Measurements from ENCODE around the gene FOXA3.

GRCh38 chr19:45866400-45867176 lies 2.5 kb downstream of the FOXA3 start:
- TF ChIP-seq ZNF423 (tag by site-specific recombination; IDR thresholded peaks at IDR 0.05) (no peak), PBX3 (CRISPR knock-in tag; IDR thresholded peaks at IDR 0.05) (no peak), ZBTB11 (tag by site-specific recombination; conservative IDR thresholded peaks at IDR 0.05; ENCODE audit: low read depth) (no peak), CTCF (tag by site-specific recombination; IDR thresholded peaks at IDR 0.05) (no peak), ZNF426 (tag by site-specific recombination; IDR thresholded peaks at IDR 0.05) (no peak)

All from HEK293 (cell line).